HG03558 (cell line): ENCODE data around the gene SYTL3.
"Not testable (repeated sequence)": the region's sequence is repeated elsewhere in the genome, so short reads cannot be mapped to it uniquely, and the experiment has no call there.

Source experiments
- ATAC-seq: cut with Tn5 transposase; IDR thresholded peaks from one replicate; pipeline ENCODE4 v1.9.1; 2021; ENCODE audit warnings: moderate number of reproducible peaks; ENCODE audit not compliant: unreplicated experiment; ENCODE audit errors: extremely low read depth

SYTL3 gene

DNA sequence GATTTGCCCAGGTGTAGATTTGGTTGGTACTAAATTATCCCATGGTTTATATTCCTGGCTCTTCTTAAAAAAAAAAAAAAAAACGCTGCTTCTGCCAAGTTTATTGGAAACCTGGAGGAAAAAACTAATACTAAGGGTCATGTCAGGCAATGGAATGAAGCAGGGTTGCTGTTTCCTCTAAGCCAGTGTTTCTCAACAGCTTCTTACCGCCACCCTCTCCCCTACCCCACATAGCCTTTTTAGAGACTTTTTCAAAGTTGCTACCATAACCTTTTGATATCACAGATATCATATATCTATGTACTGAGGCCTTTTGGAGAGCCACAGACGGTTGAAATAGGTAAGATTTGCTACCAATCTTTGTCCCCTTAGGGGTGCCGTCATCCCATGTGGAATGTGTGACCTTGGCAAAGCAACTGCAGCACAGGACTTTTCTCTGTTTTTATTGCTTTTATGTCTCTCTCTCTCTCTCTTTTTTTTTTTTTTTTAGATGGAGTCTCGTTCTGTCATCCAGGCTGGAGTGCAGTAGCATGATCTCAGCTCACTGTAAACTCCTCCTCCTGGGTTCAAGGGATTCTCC lies 35.0 kb downstream of the SYTL3 start:
- ATAC-seq, result no peak

GRCh38 chr6:158686311-158686710 lies 36.5 kb downstream of the SYTL3 start:
- no peak for ATAC-seq

DNA sequence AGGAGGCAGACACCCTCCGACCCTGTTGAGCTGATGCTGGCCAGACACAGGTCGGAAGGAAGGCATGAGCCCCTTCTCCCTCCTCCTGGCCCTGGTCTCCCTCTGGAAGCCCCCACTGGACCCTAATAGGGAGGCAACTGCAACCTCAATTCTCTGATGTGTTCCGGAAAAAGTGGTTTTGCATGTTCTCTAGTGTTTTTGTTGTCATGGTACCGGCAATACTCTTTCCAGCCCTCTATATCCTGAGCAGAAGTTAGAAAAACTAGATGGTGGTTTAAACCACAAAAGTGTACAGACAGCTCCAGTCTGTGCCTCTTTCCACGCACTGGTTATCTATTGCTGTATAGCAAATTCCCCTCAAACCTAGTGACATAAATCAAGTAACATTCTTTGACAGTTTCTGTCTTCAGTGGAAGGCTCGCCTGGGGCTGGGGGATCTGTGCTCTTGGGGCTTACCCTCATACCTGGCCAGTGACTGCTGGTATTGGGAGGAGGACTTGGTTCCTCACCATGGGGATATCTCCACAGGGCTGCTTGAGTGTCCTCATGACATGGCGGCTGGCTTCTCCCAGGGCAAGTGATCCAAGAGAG lies 37.0 kb downstream of the SYTL3 start:
- peak; percentile 70 for ATAC-seq

GRCh38 chr6:158687506-158687905 lies 37.7 kb downstream of the SYTL3 start:
- ATAC-seq, result no peak

DNA sequence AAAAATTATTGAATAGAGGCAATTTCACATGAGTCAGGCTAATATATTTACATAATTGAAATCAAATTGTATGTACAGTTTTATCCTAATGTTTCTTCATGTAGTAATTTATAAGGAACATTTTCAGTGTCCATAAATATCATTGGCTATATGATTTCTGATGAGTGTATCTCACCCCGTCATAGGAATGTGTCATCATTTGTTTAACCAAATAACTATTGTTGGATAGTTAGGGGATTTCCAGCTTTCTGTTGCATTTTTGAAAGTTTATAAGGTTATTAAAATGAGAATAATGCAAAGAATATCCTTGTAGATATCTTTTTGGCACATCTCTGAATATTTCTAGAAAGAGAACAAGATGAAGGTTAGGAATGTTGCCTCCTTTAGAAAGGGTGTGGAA lies 39.0 kb downstream of the SYTL3 start:
- ATAC-seq, result no peak

GRCh38 chr6:158694913-158695312 lies 45.1 kb downstream of the SYTL3 start:
- no peak for ATAC-seq

DNA sequence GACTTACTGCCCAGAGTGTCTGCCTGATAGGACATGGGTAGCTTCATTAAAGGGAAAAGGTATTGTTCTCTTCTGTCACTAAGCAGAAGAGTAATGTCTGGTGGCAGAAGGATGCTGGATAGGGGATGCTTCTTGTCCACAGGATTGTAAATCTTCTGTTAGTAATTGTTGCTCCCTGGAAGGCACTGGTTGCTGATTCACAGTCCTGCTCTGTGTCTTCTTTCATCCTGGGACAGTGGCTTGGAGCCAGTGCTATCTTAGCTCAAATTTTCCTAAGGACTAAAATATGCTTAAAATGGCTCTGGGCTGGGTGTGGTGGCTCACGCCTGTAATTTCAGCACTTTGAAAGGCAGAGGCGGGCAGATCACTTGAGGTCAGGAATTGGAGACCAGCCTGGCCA lies 48.0 kb downstream of the SYTL3 start:
- no peak for ATAC-seq

GRCh38 chr6:158698931-158699330 lies 49.1 kb downstream of the SYTL3 start:
- ATAC-seq, result no peak

- ATAC-seq, result not testable (repeated sequence)
Observed at GRCh38 chr6:158701268-158701667, 51.4 kb downstream of the SYTL3 start.

DNA sequence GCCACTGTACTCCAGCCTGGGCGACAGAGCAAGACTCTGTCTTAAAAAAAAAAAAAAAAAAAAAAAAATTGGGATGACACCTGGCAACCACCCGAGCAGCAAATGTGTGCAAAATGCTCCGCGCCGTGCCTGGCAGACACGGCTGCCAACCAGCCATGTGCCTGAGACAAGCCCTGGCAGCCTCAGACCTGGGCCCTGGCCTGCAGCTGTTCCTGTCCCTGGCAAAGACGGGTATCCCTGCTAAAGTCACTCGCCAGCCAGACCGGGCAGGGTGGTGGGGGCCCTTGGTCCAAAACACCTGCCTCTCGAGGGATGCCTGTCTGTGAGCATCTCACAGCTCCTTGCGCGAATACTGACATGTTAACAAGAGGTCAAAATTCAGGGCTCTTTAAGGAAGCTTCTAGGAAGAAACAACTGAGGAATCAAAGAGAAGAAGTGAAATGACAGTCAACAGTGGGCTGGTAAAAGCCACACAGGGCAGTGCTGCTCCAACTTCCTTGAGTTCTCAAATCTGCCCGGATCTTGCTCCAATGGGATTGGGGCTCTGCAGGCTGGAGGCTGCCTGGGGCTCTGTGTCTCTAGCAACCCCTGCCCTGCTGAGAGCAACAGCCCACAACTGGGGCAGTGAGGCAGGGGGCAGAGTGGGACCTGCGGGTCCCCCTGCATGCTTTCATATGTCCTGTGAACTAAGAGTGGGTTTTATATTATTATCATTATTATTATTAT lies 53.4 kb downstream of the SYTL3 start:
- ATAC-seq, result no peak

DNA sequence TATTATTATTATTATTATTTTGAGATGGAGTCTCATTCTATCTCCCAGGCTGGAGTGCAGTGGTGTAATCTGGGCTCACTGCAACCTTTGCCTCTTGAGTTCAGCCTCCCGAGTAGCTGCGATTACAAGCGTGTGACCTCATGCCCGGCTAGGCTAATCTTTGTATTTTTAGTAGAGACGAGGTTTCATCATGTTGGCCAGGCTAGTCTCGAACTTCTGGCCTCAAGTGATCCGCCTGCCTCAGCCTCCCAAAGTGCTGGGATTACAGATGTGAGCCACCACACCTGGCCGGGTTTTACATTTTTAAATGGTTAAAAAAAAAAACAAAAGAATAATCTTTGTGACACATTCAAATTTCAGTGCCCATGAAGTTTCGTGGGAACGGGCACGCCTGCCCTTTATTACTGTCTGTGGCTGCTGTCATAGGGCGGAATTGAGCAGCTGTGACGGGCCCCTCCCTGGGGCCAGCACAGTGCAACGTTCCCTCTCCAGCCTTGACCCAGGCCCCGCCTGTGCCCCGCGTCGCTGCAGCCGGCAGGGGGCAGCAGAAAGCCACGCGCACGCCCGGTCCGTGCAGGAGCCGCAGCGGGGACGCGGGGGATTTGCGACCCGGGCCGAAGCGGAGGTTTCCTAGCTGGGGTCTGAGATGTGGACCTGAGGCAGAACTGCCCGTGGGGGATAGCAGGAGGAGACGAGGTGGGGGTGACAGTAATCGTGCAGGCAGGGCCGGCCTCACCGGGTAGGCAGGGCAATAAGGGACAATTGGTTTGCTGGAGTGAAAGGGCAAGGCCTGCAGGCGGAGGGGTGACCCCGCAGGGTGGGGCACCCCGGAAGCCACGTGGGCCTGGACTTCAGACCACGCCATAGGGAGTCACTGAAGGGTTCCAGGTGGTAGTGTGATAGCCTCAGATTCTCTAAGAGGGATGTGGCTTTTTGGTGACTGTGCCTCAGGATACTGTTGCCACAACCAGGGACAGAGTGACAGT lies 54.3 kb downstream of the SYTL3 start:
- ATAC-seq, result peak; percentile 85

- no peak for ATAC-seq
Observed at GRCh38 chr6:158705386-158706126, 55.7 kb downstream of the SYTL3 start.

DNA sequence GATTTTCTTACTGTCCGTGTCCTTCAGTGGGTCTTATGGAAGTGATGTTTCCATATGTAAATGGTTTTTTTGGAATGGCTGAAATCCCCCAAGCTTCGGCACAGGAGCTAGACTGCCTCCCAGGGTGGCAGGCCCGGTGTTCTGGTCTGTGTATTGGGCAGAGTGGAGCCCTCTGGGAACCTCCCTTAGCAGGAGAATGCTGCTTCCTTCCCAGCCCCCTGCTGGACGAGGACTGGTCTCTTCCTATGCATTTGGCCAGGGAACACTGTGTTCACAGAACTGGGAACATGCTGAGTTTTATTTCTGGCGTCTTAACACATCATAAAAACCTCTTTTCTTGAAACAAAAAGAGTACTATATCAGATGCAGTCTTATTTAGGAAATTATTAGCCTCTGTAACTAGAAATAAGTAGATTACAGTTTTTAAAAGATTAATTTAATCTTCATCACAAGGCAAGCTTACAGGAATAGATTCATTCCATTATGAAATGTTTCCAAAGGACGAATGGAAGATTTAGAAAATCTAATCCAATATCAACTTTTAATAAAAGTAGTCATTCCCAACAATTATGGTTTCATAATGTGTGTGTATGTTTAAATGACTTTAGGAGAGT lies 56.6 kb downstream of the SYTL3 start:
- no peak for ATAC-seq

DNA sequence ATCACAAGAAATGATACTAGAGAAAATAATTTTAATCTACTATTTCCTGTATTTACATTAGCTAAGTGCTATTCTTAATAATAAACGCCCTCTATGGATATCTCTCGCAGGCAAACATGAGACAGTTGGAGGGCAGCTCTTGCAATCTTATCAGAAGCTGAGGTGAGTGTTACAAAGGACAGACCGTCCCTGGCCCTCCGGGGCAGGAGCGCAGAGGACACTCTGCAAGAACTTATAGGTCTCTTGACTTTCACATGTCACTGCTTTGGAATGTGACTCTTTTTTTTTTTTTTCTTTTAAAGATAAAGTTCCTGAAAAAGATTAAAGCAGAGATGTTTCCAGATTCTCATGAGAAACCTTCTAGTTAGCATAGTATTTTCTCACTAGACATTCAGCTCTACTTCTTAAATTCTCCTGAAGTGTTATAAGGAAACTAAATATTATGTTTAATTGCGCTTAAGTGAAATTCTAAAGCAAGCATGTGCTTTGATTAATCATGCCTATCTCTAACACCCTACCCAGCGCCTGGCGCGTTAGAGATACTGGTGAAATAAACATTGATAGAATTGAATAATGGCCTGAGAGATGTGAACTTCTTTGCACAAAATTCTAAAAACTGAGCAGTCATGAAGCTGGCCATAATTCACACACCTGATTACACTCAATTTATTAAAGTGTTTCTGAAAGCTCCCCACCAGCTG lies 57.4 kb downstream of the SYTL3 start:
- ATAC-seq, result no peak

DNA sequence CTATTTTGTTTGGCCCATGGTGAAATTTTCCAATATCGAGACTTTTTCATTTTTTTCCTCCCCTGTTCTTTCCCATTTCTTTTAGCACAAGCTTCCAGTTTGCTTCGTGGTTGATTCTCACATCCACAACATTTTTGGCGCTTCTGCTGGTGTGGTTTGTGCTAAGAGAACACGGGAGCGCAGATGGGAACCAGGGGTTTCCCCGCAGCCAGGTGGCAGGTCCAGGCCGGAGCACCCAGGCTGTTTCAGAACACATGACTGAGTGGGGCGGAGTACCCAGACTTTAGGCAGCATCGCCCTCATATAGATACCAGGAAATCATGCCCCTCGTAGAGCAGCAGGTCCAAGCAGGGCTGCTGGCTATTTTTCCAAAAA lies 58.0 kb downstream of the SYTL3 start:
- no peak for ATAC-seq

DNA sequence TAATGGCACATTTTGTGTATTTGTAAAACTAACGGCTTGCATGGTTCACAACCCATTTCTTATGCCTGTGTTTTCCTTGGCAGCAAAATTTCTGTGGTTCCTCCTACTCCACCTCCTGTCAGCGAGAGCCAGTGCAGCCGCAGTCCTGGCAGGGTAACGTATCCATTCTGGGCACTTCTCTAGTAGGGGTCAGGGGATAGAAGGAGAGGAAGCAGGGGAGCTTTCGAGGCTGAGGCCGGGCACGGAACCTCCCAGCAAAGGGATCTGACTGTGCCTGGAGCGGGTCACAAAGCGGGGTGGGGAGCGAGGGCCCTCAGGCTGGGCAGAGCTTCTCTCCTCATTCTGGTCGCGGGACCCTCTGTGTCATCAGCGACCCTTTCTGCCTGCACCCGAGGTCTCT lies 58.4 kb downstream of the SYTL3 start:
- ATAC-seq, result no peak

DNA sequence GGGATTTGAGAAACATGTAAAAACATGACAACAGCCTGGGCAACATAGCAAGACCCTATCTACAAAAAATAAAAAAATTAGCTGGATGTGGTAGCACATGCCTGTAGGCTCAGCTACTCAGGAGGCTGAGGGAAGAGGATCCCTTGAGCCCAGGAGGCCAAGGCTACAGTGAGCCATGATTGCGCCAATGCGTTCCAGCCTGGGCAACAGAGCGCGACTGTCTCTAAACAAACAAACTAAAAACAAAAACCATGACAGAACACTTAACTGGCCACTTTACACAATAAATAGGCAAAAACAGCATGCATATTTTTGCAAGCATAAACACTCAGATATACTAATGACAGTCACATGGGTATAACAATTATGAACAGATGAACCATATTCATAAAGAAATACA lies 60.0 kb downstream of the SYTL3 start:
- ATAC-seq, result no peak

GRCh38 chr6:158711264-158711663 lies 61.4 kb downstream of the SYTL3 start:
- ATAC-seq, result no peak

GRCh38 chr6:158713469-158713868 lies 63.6 kb downstream of the SYTL3 start:
- no peak for ATAC-seq
